ENCODE data around the gene WDR81.
"Not testable (repeated sequence)": the region's sequence is repeated elsewhere in the genome, so short reads cannot be mapped to it uniquely, and the experiment has no call there.

WDR81 gene

GRCh38 chr17:1755827-1756262, 31.3 kb downstream of the WDR81 start:
- no peak for DNase-seq

GRCh38 chr17:1758807-1759206, 34.3 kb downstream of the WDR81 start:
- no peak for DNase-seq

- DNase-seq = no peak
Observed at GRCh38 chr17:1759529-1759928, 35.0 kb downstream of the WDR81 start.

- DNase-seq = no peak
Observed at GRCh38 chr17:1762233-1762900, 37.9 kb downstream of the WDR81 start.

GRCh38 chr17:1762901-1763898, 38.7 kb downstream of the WDR81 start:
- no peak for DNase-seq

- no peak for DNase-seq
Observed at GRCh38 chr17:1764284-1764683, 39.8 kb downstream of the WDR81 start.

GRCh38 chr17:1764705-1765104, 40.2 kb downstream of the WDR81 start:
- DNase-seq = not testable (repeated sequence)

- no peak for DNase-seq
Observed at GRCh38 chr17:1765576-1765975, 41.1 kb downstream of the WDR81 start.

GRCh38 chr17:1766382-1767135, 42.1 kb downstream of the WDR81 start:
- DNase-seq = no peak

GRCh38 chr17:1767358-1767757, 42.9 kb downstream of the WDR81 start:
- no peak for DNase-seq

- no peak for DNase-seq
Observed at GRCh38 chr17:1769822-1770477, 45.4 kb downstream of the WDR81 start.

GRCh38 chr17:1773000-1773695, 48.6 kb downstream of the WDR81 start:
- DNase-seq = not testable (repeated sequence)

- no peak for DNase-seq
Observed at GRCh38 chr17:1773696-1774181, 49.2 kb downstream of the WDR81 start.

- DNase-seq = no peak
Observed at GRCh38 chr17:1774390-1775176, 50.1 kb downstream of the WDR81 start.

- DNase-seq = no peak
Observed at GRCh38 chr17:1776328-1776727, 51.8 kb downstream of the WDR81 start.

GRCh38 chr17:1776857-1777256, 52.4 kb downstream of the WDR81 start:
- DNase-seq = no peak

GRCh38 chr17:1779571-1780131, 55.1 kb downstream of the WDR81 start:
- no peak for DNase-seq

GRCh38 chr17:1782171-1782567, 57.7 kb downstream of the WDR81 start:
- DNase-seq = no peak

- DNase-seq = no peak
Observed at GRCh38 chr17:1783271-1783670, 58.8 kb downstream of the WDR81 start.

- no peak for DNase-seq
Observed at GRCh38 chr17:1783834-1784611, 59.5 kb downstream of the WDR81 start.
